ENCODE measurements around the gene GTF3C5.
A peak's percentile ranks its signal among the peaks of the same experiment; 100 is the strongest.
"Not testable (repeated sequence)": the region's sequence is repeated elsewhere in the genome, so short reads cannot be mapped to it uniquely, and the experiment has no call there.

The GTF3C5 gene
- 75.0 to 86.8 reads per million in 2 experiments for total RNA-seq

GRCh38 chr9:133030317-133031129, at the start of gene GTF3C5:
Gene GTF3C5 (plus strand): TSS chr9:133030997. CDS start chr9:133031012, 15 bp downstream.
- peak; percentile 89 for DNase-seq (ENCODE audit: low read depth)

GRCh38 chr9:132982458-132982857, 48.3 kb upstream of the GTF3C5 start:
- no peak for DNase-seq (ENCODE audit: low read depth)

GRCh38 chr9:132983491-132984201, 47.2 kb upstream of the GTF3C5 start:
- DNase-seq (ENCODE audit: low read depth): no peak

- DNase-seq (ENCODE audit: low read depth): no peak
These were observed 46.4 kb upstream of the GTF3C5 start for GRCh38 chr9:132984202-132985070.

GRCh38 chr9:132985071-132985350, 45.8 kb upstream of the GTF3C5 start:
- no peak for DNase-seq (ENCODE audit: low read depth)

- no peak for DNase-seq (ENCODE audit: low read depth)
These were observed 45.3 kb upstream of the GTF3C5 start for GRCh38 chr9:132985489-132985888.

- no peak for DNase-seq (ENCODE audit: low read depth)
These were observed 44.7 kb upstream of the GTF3C5 start for GRCh38 chr9:132986114-132986513.

- DNase-seq (ENCODE audit: low read depth): no peak
These were observed 43.9 kb upstream of the GTF3C5 start for GRCh38 chr9:132986640-132987620.

GRCh38 chr9:132988244-132989013, 42.4 kb upstream of the GTF3C5 start:
- DNase-seq (ENCODE audit: low read depth): no peak

GRCh38 chr9:132989014-132989310, 41.8 kb upstream of the GTF3C5 start:
- no peak for DNase-seq (ENCODE audit: low read depth)

GRCh38 chr9:132989414-132989996, 41.3 kb upstream of the GTF3C5 start:
- DNase-seq (ENCODE audit: low read depth): no peak

GRCh38 chr9:132989998-132990557, 40.7 kb upstream of the GTF3C5 start:
- DNase-seq (ENCODE audit: low read depth): not testable (repeated sequence)

GRCh38 chr9:132990781-132991180, 40.0 kb upstream of the GTF3C5 start:
- DNase-seq (ENCODE audit: low read depth): no peak

- DNase-seq (ENCODE audit: low read depth): no peak
These were observed 39.2 kb upstream of the GTF3C5 start for GRCh38 chr9:132991351-132992300.

GRCh38 chr9:132993511-132993939, 37.3 kb upstream of the GTF3C5 start:
- DNase-seq (ENCODE audit: low read depth): no peak

GRCh38 chr9:132994410-132995120, 36.2 kb upstream of the GTF3C5 start:
- DNase-seq (ENCODE audit: low read depth): no peak

GRCh38 chr9:132995121-132995420, 35.7 kb upstream of the GTF3C5 start:
- no peak for DNase-seq (ENCODE audit: low read depth)

- no peak for DNase-seq (ENCODE audit: low read depth)
These were observed 34.9 kb upstream of the GTF3C5 start for GRCh38 chr9:132995879-132996278.

Measured in T follicular helper cell (primary cell).